Body of pancreas (tissue), 4 donors: Measurements from ENCODE around the gene PDE6B. TPM values are rescaled to one million over a fixed set of nuclear protein-coding genes. Genes with fewer than 3 reads are reported as not detected.
A peak's percentile ranks its signal among the peaks of the same experiment; 100 is the strongest.

Experiments
- ATAC-seq: fragments of 150-250 bp; one replicate; pipeline ENCODE4 v1.9.1; 2016
- DNase-seq, 4 donors: peaks; one replicate each; pipeline ENCODE4 v3.0.0-alpha.2; 2019
- H3K27ac ChIP-seq, 4 donors: fragments of 200-600 bp; sonication (generic); 1 replicate in 3 of 4; 2 replicates in 1 of 4; pipeline versions ENCODE4 v1.5.1 to v1.6.1; 2016 to 2019; ENCODE audit warnings: mild to moderate bottlenecking in 1 of 4, mixed read lengths in 1 of 4, moderate library complexity in 1 of 4
- H3K27me3 ChIP-seq, 2 donors: fragments of 200-600 bp; sonication (generic); one replicate each; pipeline ENCODE4 v1.6.0; 2016; ENCODE audit warnings: mild to moderate bottlenecking in 1 of 2
- H3K36me3 ChIP-seq, 2 donors: fragments of 200-600 bp; sonication (generic); replicated peaks in 1 of 2; 2 replicates each; pipeline ENCODE4 v1.5.1; 2016; ENCODE audit warnings: low read depth in 2 of 2; ENCODE audit not compliant: insufficient read depth in 1 of 2
- H3K4me1 ChIP-seq: fragments of 200-600 bp; sonication (generic); one replicate; pipeline ENCODE4 v1.6.0; 2016
- H3K4me3 ChIP-seq, 2 donors: fragments of 200-600 bp; sonication (generic); 1 replicate in 1 of 2; 2 replicates in 1 of 2; pipeline ENCODE4 v1.5.1; 2016 to 2019
- H3K9me3 ChIP-seq, 3 donors: fragments of 200-600 bp; sonication (generic); 1 replicate in 2 of 3; 2 replicates in 1 of 3; pipeline ENCODE4 v1.5.1; 2016
- POLR2A ChIP-seq, 3 donors: fragments of 450-650 bp; IDR thresholded peaks; one replicate each; pipeline ENCODE4 v1.6.1; 2016; ENCODE audit warnings: antibody characterized with exemption in 3 of 3, mild to moderate bottlenecking in 2 of 3
- WGBS, 2 donors: methylation state at CpG; one replicate each; pipeline ENCODE4 v1.1.5; 2017; 5-methylcytosine and 5-hydroxymethylcytosine counted together
- intact Hi-C: fragments of 100-400 bp; cut with DNase I; formaldehyde crosslinking; loops from one replicate; pipeline ENCODE4 v1.15.1; 2023
- total RNA-seq, 2 donors: library from RNA; depleted of rRNA; stranded (reverse); fragments of >200 nt; gene quantifications; one replicate each; pipeline ENCODE4 v1.1.0, GENCODE V29; 2016
- TF ChIP-seq, protein P1 (sequence below), 7 experiments: fragments of 450-650 bp in 4 of 7; fragments of 200-600 bp in 3 of 7; sonication (generic) in 3 of 7; IDR thresholded peaks; one replicate each; pipeline ENCODE4 v1.5.1; 2016 to 2019; ENCODE audit warnings: antibody characterized with exemption in 7 of 7

The PDE6B gene
- total RNA-seq, 2 donors from 2014 or later, result 0.26 TPM; not detected in 1

DNA sequence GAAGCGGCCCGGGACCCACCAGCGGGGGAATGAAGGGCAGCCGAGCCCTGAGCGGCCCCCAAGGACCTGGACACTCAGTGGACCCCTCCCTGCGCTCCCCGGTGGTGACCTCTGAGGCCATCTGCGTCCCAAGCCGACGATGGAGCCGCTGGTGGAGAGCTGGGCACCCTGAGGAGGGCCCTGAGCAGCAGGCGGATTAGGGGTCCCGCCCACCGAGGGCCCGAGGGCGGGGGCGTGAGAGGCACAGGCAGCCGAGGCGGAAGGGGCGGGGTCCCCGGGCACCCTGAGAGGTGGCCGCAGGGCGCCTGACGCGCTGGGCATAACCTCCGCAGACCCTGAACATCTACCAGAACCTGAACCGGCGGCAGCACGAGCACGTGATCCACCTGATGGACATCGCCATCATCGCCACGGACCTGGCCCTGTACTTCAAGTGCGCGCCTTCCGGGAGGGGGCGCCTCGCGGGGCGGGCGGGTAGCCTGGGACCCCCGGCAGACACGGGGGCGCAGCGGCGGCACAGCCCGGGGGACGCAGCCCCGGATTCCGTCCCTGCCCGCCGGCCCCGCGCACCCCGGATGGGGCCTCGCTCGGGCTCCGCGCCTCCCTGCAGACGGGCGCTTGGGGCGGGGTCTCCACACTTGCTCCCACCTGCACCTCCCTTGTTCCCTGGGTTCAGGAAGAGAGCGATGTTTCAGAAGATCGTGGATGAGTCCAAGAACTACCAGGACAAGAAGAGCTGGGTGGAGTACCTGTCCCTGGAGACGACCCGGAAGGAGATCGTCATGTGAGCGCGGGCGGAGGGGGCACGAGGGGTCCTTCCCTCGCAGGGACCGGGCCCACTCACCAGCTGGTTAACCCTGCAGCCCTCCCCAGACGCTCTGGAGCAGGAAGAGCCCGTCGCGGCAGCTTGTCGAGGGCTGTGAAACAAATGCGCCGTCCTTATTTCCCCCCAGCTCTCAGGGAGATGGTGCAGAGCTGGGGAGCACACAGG lies 38.4 kb downstream of the PDE6B start:
- no peaks in the 10 kb centered on the region for H3K27me3 ChIP-seq
- TF ChIP-seq, protein P1, sequence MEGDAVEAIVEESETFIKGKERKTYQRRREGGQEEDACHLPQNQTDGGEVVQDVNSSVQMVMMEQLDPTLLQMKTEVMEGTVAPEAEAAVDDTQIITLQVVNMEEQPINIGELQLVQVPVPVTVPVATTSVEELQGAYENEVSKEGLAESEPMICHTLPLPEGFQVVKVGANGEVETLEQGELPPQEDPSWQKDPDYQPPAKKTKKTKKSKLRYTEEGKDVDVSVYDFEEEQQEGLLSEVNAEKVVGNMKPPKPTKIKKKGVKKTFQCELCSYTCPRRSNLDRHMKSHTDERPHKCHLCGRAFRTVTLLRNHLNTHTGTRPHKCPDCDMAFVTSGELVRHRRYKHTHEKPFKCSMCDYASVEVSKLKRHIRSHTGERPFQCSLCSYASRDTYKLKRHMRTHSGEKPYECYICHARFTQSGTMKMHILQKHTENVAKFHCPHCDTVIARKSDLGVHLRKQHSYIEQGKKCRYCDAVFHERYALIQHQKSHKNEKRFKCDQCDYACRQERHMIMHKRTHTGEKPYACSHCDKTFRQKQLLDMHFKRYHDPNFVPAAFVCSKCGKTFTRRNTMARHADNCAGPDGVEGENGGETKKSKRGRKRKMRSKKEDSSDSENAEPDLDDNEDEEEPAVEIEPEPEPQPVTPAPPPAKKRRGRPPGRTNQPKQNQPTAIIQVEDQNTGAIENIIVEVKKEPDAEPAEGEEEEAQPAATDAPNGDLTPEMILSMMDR (IDR thresholded peaks at IDR 0.05), result no peak
- peak in 1 of 3 donors; percentile 26 for TF ChIP-seq POLR2A (IDR thresholded peaks at IDR 0.05)
- WGBS, 2 donors, result 3 to 9% methylated on average over 18 to 79 of the region's 80 CpGs
- H3K4me3 ChIP-seq, result peak overlapping the region; percentile 31 to 43
- peaks cover 13% of the 10 kb centered on the region for H3K4me1 ChIP-seq
- ATAC-seq, result peak; percentile 51
- no peaks in the 10 kb centered on the region for H3K9me3 ChIP-seq
- peak; percentile 32 to 59 (median 53) for DNase-seq
- peak overlapping the region in 2 of 4 donors; percentile 16 to 28 for H3K27ac ChIP-seq
- intact Hi-C loops, result no loop called here
- H3K36me3 ChIP-seq, result no peaks in the 10 kb centered on the region

DNA sequence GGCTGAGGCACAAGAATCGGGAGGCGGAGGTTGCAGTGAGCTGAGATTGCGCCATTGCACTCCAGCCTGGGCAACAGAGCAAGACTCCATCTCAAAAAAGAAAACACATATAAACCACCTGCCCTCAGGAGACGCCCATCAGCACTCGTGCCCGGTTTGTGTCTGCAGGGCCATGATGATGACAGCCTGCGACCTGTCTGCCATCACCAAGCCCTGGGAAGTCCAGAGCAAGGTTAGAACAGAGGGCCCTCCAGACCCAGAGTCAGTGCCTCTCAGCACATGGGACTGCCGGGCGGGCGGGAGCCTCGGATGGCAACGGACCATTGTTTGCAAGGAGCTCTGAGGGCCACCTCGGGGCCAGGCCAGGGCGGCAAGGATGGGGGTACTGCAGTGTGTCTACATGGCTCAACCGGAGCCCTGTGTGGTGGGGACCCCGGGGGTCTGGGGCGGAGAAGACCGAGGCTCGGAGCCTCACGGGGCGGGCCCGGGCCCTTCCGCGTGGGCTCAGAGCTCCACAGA lies 39.4 kb downstream of the PDE6B start:
- ATAC-seq, result no peak
- TF ChIP-seq POLR2A (IDR thresholded peaks at IDR 0.05), result no peak
- H3K4me3 ChIP-seq, result no peak overlapping the region

DNA sequence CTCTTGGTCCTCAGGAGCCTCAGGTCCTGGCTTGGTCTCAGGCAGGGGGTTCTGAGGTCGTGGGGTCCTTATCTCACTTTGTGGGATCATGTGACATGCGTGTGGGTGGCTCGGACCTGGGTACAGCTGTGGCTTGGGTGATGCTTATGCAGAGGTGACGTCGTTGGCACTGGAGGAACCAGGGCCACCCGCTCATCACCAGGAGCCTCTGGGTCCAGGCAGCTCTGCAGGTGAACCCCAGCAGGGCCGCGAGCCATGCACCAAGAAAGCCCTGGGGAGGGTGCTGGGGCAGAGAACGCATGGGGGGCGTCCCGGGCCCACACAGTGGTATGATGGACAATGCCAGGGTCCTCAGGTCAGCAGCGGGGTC lies 40.0 kb downstream of the PDE6B start:
- intact Hi-C loops, result no loop called here
- 79 to 83% methylated on average over 7 to 8 of the region's 12 CpGs for WGBS, 2 donors
- no peaks in the 10 kb centered on the region for H3K36me3 ChIP-seq
- DNase-seq (no peak), ATAC-seq (no peak)
- no peaks in the 10 kb centered on the region for H3K9me3 ChIP-seq
- H3K4me3 ChIP-seq, result no peak overlapping the region
- H3K27ac ChIP-seq, result no peak overlapping the region
- peaks cover 13% of the 10 kb centered on the region for H3K4me1 ChIP-seq
- no peaks in the 10 kb centered on the region for H3K27me3 ChIP-seq
- TF ChIP-seq, protein P1 (IDR thresholded peaks at IDR 0.05), result no peak
- TF ChIP-seq POLR2A (IDR thresholded peaks at IDR 0.05), result no peak

More for the DNA sequence above, 39.4 kb downstream of the PDE6B start:
- H3K9me3 ChIP-seq, result no peaks in the 10 kb centered on the region
- 94 to 100% methylated on average over 2 to 22 of the region's 24 CpGs for WGBS, 2 donors
- H3K4me1 ChIP-seq, result peaks cover 13% of the 10 kb centered on the region
- H3K36me3 ChIP-seq, result no peaks in the 10 kb centered on the region
- intact Hi-C loops, result no loop called here
- H3K27me3 ChIP-seq, result no peaks in the 10 kb centered on the region
- no peak for DNase-seq
- H3K27ac ChIP-seq, result no peak overlapping the region

DNA sequence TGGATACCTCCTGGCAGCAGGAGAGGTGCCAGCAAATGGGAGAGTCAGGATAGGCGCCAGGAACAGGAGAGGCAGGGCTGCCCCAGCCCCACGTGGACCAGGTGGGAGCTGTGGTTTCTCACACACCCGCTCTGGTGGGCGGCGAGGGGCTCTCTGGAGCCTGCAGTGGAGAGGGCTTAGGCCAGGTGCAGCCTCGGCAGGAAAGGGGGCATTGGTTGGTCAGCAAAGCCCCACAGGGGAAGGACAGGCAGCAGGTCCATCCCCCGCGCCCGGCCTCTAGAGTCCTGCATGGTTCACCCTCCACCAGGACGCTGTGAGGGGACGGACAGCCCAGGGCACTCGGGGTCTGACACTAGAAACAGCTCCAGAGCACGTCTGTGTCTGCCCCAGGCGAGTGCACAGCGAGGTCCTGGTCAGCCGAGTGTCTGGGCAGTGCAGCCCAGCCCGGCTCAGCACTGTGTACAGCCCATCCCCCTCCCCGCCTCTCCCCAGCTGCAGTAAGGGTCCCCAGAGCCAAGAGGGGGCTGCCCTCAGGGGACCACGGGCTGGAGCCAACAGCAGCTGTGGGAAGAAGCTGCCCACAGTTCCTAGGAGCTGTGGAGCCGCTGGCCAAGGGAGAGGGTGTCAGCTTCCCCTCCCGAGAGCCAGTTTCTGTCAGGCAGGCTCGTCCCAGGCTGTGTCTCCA lies 40.5 kb downstream of the PDE6B start:
- 71 to 80% methylated on average over 3 to 21 of the region's 22 CpGs for WGBS, 2 donors
- Histone ChIP-seq H3K4me3 (no peak overlapping the region), H3K9me3 (no peaks in the 10 kb centered on the region), H3K27me3 (no peaks in the 10 kb centered on the region), H3K36me3 (no peaks in the 10 kb centered on the region), H3K4me1 (peaks cover 13% of the 10 kb centered on the region), H3K27ac (no peak overlapping the region)
- TF ChIP-seq POLR2A (IDR thresholded peaks at IDR 0.05), result no peak
- TF ChIP-seq, protein P1 (IDR thresholded peaks at IDR 0.05), result no peak
- ATAC-seq (no peak), DNase-seq (peak in 1 of 4 donors; percentile 10)
- intact Hi-C loops, result no loop called here

DNA sequence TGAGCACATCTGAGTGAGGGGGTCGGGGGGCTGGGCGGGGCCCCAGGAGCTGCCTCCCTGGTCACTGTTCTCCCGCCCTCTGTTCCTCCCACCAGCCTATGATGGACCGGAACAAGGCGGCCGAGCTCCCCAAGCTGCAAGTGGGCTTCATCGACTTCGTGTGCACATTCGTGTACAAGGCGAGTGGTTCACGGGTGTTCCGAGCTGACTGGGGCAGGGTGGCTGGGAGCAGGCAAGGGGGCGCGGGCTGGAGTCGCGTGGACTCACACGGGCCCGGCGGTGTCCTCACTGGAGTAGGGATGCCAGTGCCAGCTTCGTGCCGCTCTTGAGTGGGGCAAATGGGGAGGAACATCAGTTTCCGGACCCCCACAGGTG lies 41.0 kb downstream of the PDE6B start:
- Histone ChIP-seq H3K36me3 (no peaks in the 10 kb centered on the region), H3K9me3 (no peaks in the 10 kb centered on the region), H3K27ac (no peak overlapping the region), H3K4me3 (no peak overlapping the region), H3K27me3 (no peaks in the 10 kb centered on the region), H3K4me1 (peaks cover 13% of the 10 kb centered on the region)
- no peak for ATAC-seq
- WGBS, 2 donors, result 76 to 100% methylated on average over 1 to 22 of the region's 22 CpGs
- intact Hi-C loops, result no loop called here
- peak in 1 of 4 donors; percentile 12 for DNase-seq
- TF ChIP-seq, protein P1 (IDR thresholded peaks at IDR 0.05), result no peak
- TF ChIP-seq POLR2A (IDR thresholded peaks at IDR 0.05), result no peak
